Measurements from ENCODE around the gene PRTN3. TPM values are rescaled to one million over a fixed set of nuclear protein-coding genes. Genes with fewer than 3 reads are reported as not detected.
"Not testable (repeated sequence)": the region's sequence is repeated elsewhere in the genome, so short reads cannot be mapped to it uniquely, and the experiment has no call there.

Gene PRTN3
- total RNA-seq, 4 donors from 2014 or later = not detected

- TF ChIP-seq POLR2AphosphoS5 (IDR thresholded peaks at IDR 0.05) = no peak
- Histone ChIP-seq H3K4me3 (no peak overlapping the region), H3K4me1 (no peaks in the 10 kb centered on the region), H3K27ac (no peak overlapping the region), H3K27me3 (no peaks in the 10 kb centered on the region), H3K36me3 (peaks cover 4 to 52% of the 10 kb centered on the region in 2 donors), H3K9me3 (no peaks in the 10 kb centered on the region)
- ATAC-seq = no peak
- WGBS, 2 donors (ENCODE audit: low coverage in 1 of 2) = 89 to 100% methylated on average over 1 to 23 of the region's 87 CpGs
These were observed 27.3 kb upstream of the PRTN3 start for GRCh38 chr19:813219-814151.

GRCh38 chr19:814152-815078, 26.4 kb upstream of the PRTN3 start:
- no peaks in the 10 kb centered on the region for H3K27me3 ChIP-seq
- TF ChIP-seq EP300 (IDR thresholded peaks at IDR 0.05) (no peak), POLR2A (IDR thresholded peaks at IDR 0.05) (peak in 1 of 2 donors; percentile 7)
- no peak for ATAC-seq
- no peaks in the 10 kb centered on the region for H3K9me3 ChIP-seq
- H3K27ac ChIP-seq = no peak overlapping the region
- whole genome bisulfite sequencing, 2 donors (ENCODE audit: low coverage in 1 of 2) = 80 to 90% methylated on average over 16 to 18 of the region's 49 CpGs
- H3K4me3 ChIP-seq = no peak overlapping the region
- no peaks in the 10 kb centered on the region for H3K4me1 ChIP-seq
- peaks cover 4 to 43% of the 10 kb centered on the region in 2 donors for H3K36me3 ChIP-seq

GRCh38 chr19:815079-815774, 25.6 kb upstream of the PRTN3 start:
- TF ChIP-seq POLR2AphosphoS5 (IDR thresholded peaks at IDR 0.05) (no peak), POLR2A (IDR thresholded peaks at IDR 0.05) (no peak), CTCF (IDR thresholded peaks at IDR 0.05) (no peak), EP300 (IDR thresholded peaks at IDR 0.05) (no peak)
- 80% methylated on average over 4 of the region's 47 CpGs; no CpG with 5 or more reads in 1 of the 2 donors for WGBS, 2 donors (ENCODE audit: low coverage in 1 of 2)
- H3K27ac ChIP-seq = no peak overlapping the region
- no peak overlapping the region for H3K4me3 ChIP-seq
- no peaks in the 10 kb centered on the region for H3K27me3 ChIP-seq
- H3K9me3 ChIP-seq = no peaks in the 10 kb centered on the region
- H3K4me1 ChIP-seq = no peaks in the 10 kb centered on the region
- H3K36me3 ChIP-seq = peaks cover 4 to 35% of the 10 kb centered on the region in 2 donors
- ATAC-seq = no peak

- Histone ChIP-seq H3K27me3 (peaks cover 3% of the 10 kb centered on the region), H3K36me3 (peaks cover 2 to 28% of the 10 kb centered on the region in 2 donors), H3K9me3 (no peaks in the 10 kb centered on the region), H3K4me3 (no peak overlapping the region), H3K4me1 (no peaks in the 10 kb centered on the region), H3K27ac (no peak overlapping the region)
- no peak for ATAC-seq
- WGBS, 2 donors (ENCODE audit: low coverage in 1 of 2) = 93 to 94% methylated on average over 5 to 10 of the region's 13 CpGs
- TF ChIP-seq POLR2A (IDR thresholded peaks at IDR 0.05) = no peak
- no peak for TF ChIP-seq POLR2AphosphoS5 (IDR thresholded peaks at IDR 0.05)
- no peak for TF ChIP-seq EP300 (IDR thresholded peaks at IDR 0.05)
- TF ChIP-seq CTCF (IDR thresholded peaks at IDR 0.05) = no peak
These were observed 24.9 kb upstream of the PRTN3 start for GRCh38 chr19:815775-816499.

GRCh38 chr19:816500-816857, 24.3 kb upstream of the PRTN3 start:
- Histone ChIP-seq H3K9me3 (no peaks in the 10 kb centered on the region), H3K4me1 (peaks cover 0 to 5% (median 4%) of the 10 kb centered on the region in 3 donors), H3K36me3 (peaks cover 0 to 22% of the 10 kb centered on the region in 2 donors), H3K4me3 (no peak overlapping the region), H3K27me3 (peaks cover 8% of the 10 kb centered on the region), H3K27ac (no peak overlapping the region)
- 93 to 95% methylated on average over 2 of the region's 2 CpGs for WGBS, 2 donors (ENCODE audit: low coverage in 1 of 2)
- TF ChIP-seq EP300 (IDR thresholded peaks at IDR 0.05) (no peak), POLR2AphosphoS5 (IDR thresholded peaks at IDR 0.05) (no peak), POLR2A (IDR thresholded peaks at IDR 0.05) (no peak), CTCF (IDR thresholded peaks at IDR 0.05) (no peak)
- ATAC-seq = no peak

- H3K9me3 ChIP-seq, H3K36me3 ChIP-seq, H3K4me3 ChIP-seq, ATAC-seq, H3K27ac ChIP-seq: not testable (repeated sequence)
- Histone ChIP-seq H3K4me1 (peaks cover 0 to 18% (median 15%) of the 10 kb centered on the region in 3 donors), H3K27me3 (peaks cover 38% of the 10 kb centered on the region)
- 89% methylated on average over 5 of the region's 5 CpGs; no CpG with 5 or more reads in 1 of the 2 donors for WGBS, 2 donors (ENCODE audit: low coverage in 1 of 2)
These were observed 20.6 kb upstream of the PRTN3 start for GRCh38 chr19:820212-820611.

Measured in gastroesophageal sphincter (tissue), 4 donors.